ENCODE data around the gene SLC6A19. TPM values are rescaled to one million over a fixed set of nuclear protein-coding genes. Genes with fewer than 3 reads are reported as not detected.

SLC6A19 gene
- total and polyA plus RNA-seq, 2 of the 4 experiments (the other 2 are of a cell fraction) = not detected

GRCh38 chr5:1199649-1200494, 1.5 kb upstream of the SLC6A19 start (continued):
- no peak for TF ChIP-seq RAD21 (IDR thresholded peaks at IDR 0.05; ENCODE audit: low read length)

GRCh38 chr5:1200495-1201326, 684 bp upstream of the SLC6A19 start:
- H3K27ac ChIP-seq (ENCODE audit: insufficient read depth, low read length) = no peak overlapping the region
- in situ Hi-C loops (cut with MboI; ENCODE audit: low sequenced_read_pairs) = no loop called here
- no peak overlapping the region for H3K23ac ChIP-seq (ENCODE audit: low read depth, low read length)
- no peak overlapping the region for H3K18ac ChIP-seq (ENCODE audit: low read depth, low read length)
- H3K27me3 ChIP-seq (ENCODE audit: control insufficient read depth, insufficient read depth, low read length) = peaks cover 14% of the 10 kb centered on the region; the same call in 1 of the 2 replicates
- WGBS, 2 experiments (ENCODE audit: extremely low coverage in 2 of 2, insufficient read length in 1 of 2) = 60% methylated on average over 3 of the region's 28 CpGs; no CpG with 5 or more reads in 1 of the 2 experiments
- DNase-seq = no peak
- no peak overlapping the region for H2AFZ ChIP-seq (replicated peaks; ENCODE audit: low read length, poor library complexity)
- H3K4me3 ChIP-seq (ENCODE audit: insufficient read depth, low read depth, low read length) = no peak overlapping the region
- no peak overlapping the region for H3K4ac ChIP-seq (ENCODE audit: low read depth, low read length)
- dilution Hi-C loops (cut with HindIII; ENCODE audit: low sequenced_read_pairs, unreplicated experiment) = no loop called here
- no peak overlapping the region for H2BK15ac ChIP-seq (ENCODE audit: low read depth, low read length)
- ChIA-PET POLR2A (ENCODE audit: unreplicated experiment) (no interaction called here), CTCF (no interaction called here)
- H4K8ac ChIP-seq (ENCODE audit: low read depth in 2 of 2, low read length in 2 of 2) = no peak overlapping the region
- no peak for ATAC-seq (ENCODE audit: low read depth)
- H3K9ac ChIP-seq (ENCODE audit: low read depth, low read length) = no peak overlapping the region
- intact Hi-C loops (cut with micrococcal nuclease) = no loop called here
- H4K20me1 ChIP-seq (ENCODE audit: insufficient read depth, low read length) = no peaks in the 10 kb centered on the region; the same call in 1 of the 2 replicates
- H2AK9ac ChIP-seq (replicated peaks; ENCODE audit: low read depth, low read length, poor library complexity) = no peak overlapping the region
- no TSS peak for BruUV-seq (replicated peaks)
- H3K14ac ChIP-seq (replicated peaks; ENCODE audit: low read depth, low read length) = no peak overlapping the region
- H3K36me3 ChIP-seq (ENCODE audit: control insufficient read depth, insufficient read depth, low read length) = no peaks in the 10 kb centered on the region
- H3K56ac ChIP-seq (ENCODE audit: extremely low read depth, insufficient read depth, low read length) = no peak overlapping the region
- no peaks in the 10 kb centered on the region for H3K9me3 ChIP-seq (ENCODE audit: control insufficient read depth, insufficient read depth, low read length)
- H4K5ac ChIP-seq (ENCODE audit: low read depth, low read length) = no peak overlapping the region
- no peak overlapping the region for H2BK20ac ChIP-seq (ENCODE audit: low read depth, low read length)
- H3K79me1 ChIP-seq (ENCODE audit: low read depth in 1 of 2, low read length in 2 of 2) = no peaks in the 10 kb centered on the region
- no peak overlapping the region for H2BK120ac ChIP-seq (ENCODE audit: low read depth, low read length)
- H2AK5ac ChIP-seq (ENCODE audit: low read depth, low read length) = no peak overlapping the region
- no peak overlapping the region for H2BK5ac ChIP-seq (ENCODE audit: low read depth, low read length, poor library complexity, severe bottlenecking)
- H3K4me2 ChIP-seq (ENCODE audit: low read depth, low read length) = no peak overlapping the region
- H3K4me1 ChIP-seq (ENCODE audit: control insufficient read depth, insufficient read depth, low read length) = peaks cover 3% of the 10 kb centered on the region; the same call in 1 of the 2 replicates
- H4K91ac ChIP-seq (ENCODE audit: insufficient read depth, low read depth, low read length) = no peak overlapping the region
- no peaks in the 10 kb centered on the region for H3K9me1 ChIP-seq (ENCODE audit: insufficient read depth, low read length)
- no peak for TF ChIP-seq FOS (IDR thresholded peaks at IDR 0.05; ENCODE audit: low read depth, low read length)
- no peak for TF ChIP-seq ELK1 (IDR thresholded peaks at IDR 0.05; ENCODE audit: borderline replicate concordance, low read depth, low read length)
- TF ChIP-seq CHD1 (IDR thresholded peaks at IDR 0.05; ENCODE audit: low read depth, low read length) = no peak
- TF ChIP-seq POLR2A (IDR thresholded peaks at IDR 0.05; ENCODE audit: low read depth, low read length) = no peak
- no peak for TF ChIP-seq NFE2L2 (IDR thresholded peaks at IDR 0.05; ENCODE audit: low read depth, low read length)
- no peak for TF ChIP-seq BHLHE40 (IDR thresholded peaks at IDR 0.05; ENCODE audit: low read depth, low read length)
- TF ChIP-seq RAD21 (IDR thresholded peaks at IDR 0.05; ENCODE audit: low read length) = no peak
- no peak for TF ChIP-seq RCOR1 (IDR thresholded peaks at IDR 0.05; ENCODE audit: insufficient replicate concordance, low read length)
- no peak for TF ChIP-seq MAZ (IDR thresholded peaks at IDR 0.05; ENCODE audit: borderline replicate concordance, low read depth, low read length)
- TF ChIP-seq USF2 (IDR thresholded peaks at IDR 0.05; ENCODE audit: low read depth, low read length) = no peak
- no peak for TF ChIP-seq SMC3 (IDR thresholded peaks at IDR 0.05; ENCODE audit: low read depth, low read length)
- TF ChIP-seq CEBPB (IDR thresholded peaks at IDR 0.05; ENCODE audit: low read depth, low read length) = no peak
- TF ChIP-seq RFX5 (IDR thresholded peaks at IDR 0.05; ENCODE audit: low read depth, low read length) = no peak
- no peak for TF ChIP-seq MAFK (IDR thresholded peaks at IDR 0.05; ENCODE audit: low read depth, low read length)

Measured in IMR-90 (cell line).